ENCODE measurements around the gene ADGRG3. TPM values are rescaled to one million over a fixed set of nuclear protein-coding genes. Genes with fewer than 3 reads are reported as not detected.

Gene ADGRG3
- total RNA-seq, 1 donor from 2014 or later = not detected

- Histone ChIP-seq H3K27ac (no peak overlapping the region), H3K27me3 (no peaks in the 10 kb centered on the region), H3K79me2 (ENCODE audit: low read depth) (no peaks in the 10 kb centered on the region), H3F3A (ENCODE audit: low read depth) (peaks cover 9% of the 10 kb centered on the region), H2AFZ (replicated peaks) (no peak overlapping the region), H3K4me2 (no peak overlapping the region), H4K20me1 (ENCODE audit: low read depth) (no peaks in the 10 kb centered on the region), H3K36me3 (no peaks in the 10 kb centered on the region), H3K9me3 (ENCODE audit: low read depth) (no peaks in the 10 kb centered on the region), H3K4me3 (no peak overlapping the region), H3K9ac (no peak overlapping the region), H3K4me1 (peaks cover 17% of the 10 kb centered on the region)
- H3K27ac Mint-ChIP-seq = peak overlapping the region; percentile 98
- peaks cover 54% of the 10 kb centered on the region for H3K4me1 Mint-ChIP-seq
- TF ChIP-seq EZH2 (IDR thresholded peaks at IDR 0.05) = no peak
- TF ChIP-seq EZH2phosphoT487 (IDR thresholded peaks at IDR 0.05) = no peak
- TF ChIP-seq CTCF (IDR thresholded peaks at IDR 0.05) = no peak
- DNase-seq (ENCODE audit: low spot score) = no peak
- no peak overlapping the region for H3K4me3 Mint-ChIP-seq
- no peaks in the 10 kb centered on the region for H3K9me3 Mint-ChIP-seq
- H3K27me3 Mint-ChIP-seq (ENCODE audit: insufficient read depth, low read depth) = peaks cover 11% of the 10 kb centered on the region
- no peaks in the 10 kb centered on the region for H3K36me3 Mint-ChIP-seq
These were observed 36.9 kb upstream of the ADGRG3 start for GRCh38 chr16:57630931-57631845.

GRCh38 chr16:57632568-57632967, 35.5 kb upstream of the ADGRG3 start:
- Mint-ChIP-seq H3K4me1 (peaks cover 57% of the 10 kb centered on the region), H3K27me3 (ENCODE audit: insufficient read depth, low read depth) (peaks cover 7% of the 10 kb centered on the region), H3K36me3 (no peaks in the 10 kb centered on the region), H3K9me3 (no peaks in the 10 kb centered on the region), H3K27ac (peak overlapping the region; percentile 66), H3K4me3 (no peak overlapping the region)
- H3F3A ChIP-seq (ENCODE audit: low read depth) = peaks cover 15% of the 10 kb centered on the region
- peaks cover 23% of the 10 kb centered on the region for H3K4me1 ChIP-seq
- no peak overlapping the region for H3K4me3 ChIP-seq
- no peak overlapping the region for H2AFZ ChIP-seq (replicated peaks)
- no peaks in the 10 kb centered on the region for H3K79me2 ChIP-seq (ENCODE audit: low read depth)
- TF ChIP-seq EZH2 (IDR thresholded peaks at IDR 0.05) = no peak
- TF ChIP-seq CTCF (IDR thresholded peaks at IDR 0.05) = no peak
- TF ChIP-seq EZH2phosphoT487 (IDR thresholded peaks at IDR 0.05) = no peak
- H3K9me3 ChIP-seq (ENCODE audit: low read depth) = no peaks in the 10 kb centered on the region
- H3K27me3 ChIP-seq = no peaks in the 10 kb centered on the region
- no peaks in the 10 kb centered on the region for H3K36me3 ChIP-seq
- DNase-seq (ENCODE audit: low spot score) = no peak
- no peaks in the 10 kb centered on the region for H4K20me1 ChIP-seq (ENCODE audit: low read depth)
- H3K4me2 ChIP-seq = no peak overlapping the region
- no peak overlapping the region for H3K9ac ChIP-seq
- H3K27ac ChIP-seq = no peak overlapping the region

- H3K27ac ChIP-seq = no peak overlapping the region
- Mint-ChIP-seq H3K27ac (peak overlapping the region; percentile 66), H3K4me3 (no peak overlapping the region), H3K36me3 (no peaks in the 10 kb centered on the region), H3K27me3 (ENCODE audit: insufficient read depth, low read depth) (peaks cover 9% of the 10 kb centered on the region), H3K9me3 (no peaks in the 10 kb centered on the region), H3K4me1 (peaks cover 58% of the 10 kb centered on the region)
- H3F3A ChIP-seq (ENCODE audit: low read depth) = peaks cover 19% of the 10 kb centered on the region
- DNase-seq (ENCODE audit: low spot score) = no peak
- TF ChIP-seq CTCF (IDR thresholded peaks at IDR 0.05) = no peak
- no peak for TF ChIP-seq EZH2phosphoT487 (IDR thresholded peaks at IDR 0.05)
- no peak for TF ChIP-seq EZH2 (IDR thresholded peaks at IDR 0.05)
- no peaks in the 10 kb centered on the region for H3K9me3 ChIP-seq (ENCODE audit: low read depth)
- no peaks in the 10 kb centered on the region for H3K27me3 ChIP-seq
- peaks cover 22% of the 10 kb centered on the region for H3K4me1 ChIP-seq
- H3K4me2 ChIP-seq = no peak overlapping the region
- no peak overlapping the region for H3K4me3 ChIP-seq
- H3K36me3 ChIP-seq = no peaks in the 10 kb centered on the region
- H4K20me1 ChIP-seq (ENCODE audit: low read depth) = no peaks in the 10 kb centered on the region
- H3K9ac ChIP-seq = no peak overlapping the region
- H3K79me2 ChIP-seq (ENCODE audit: low read depth) = no peaks in the 10 kb centered on the region
- no peak overlapping the region for H2AFZ ChIP-seq (replicated peaks)
These were observed 34.6 kb upstream of the ADGRG3 start for GRCh38 chr16:57633383-57634064.
